GM10266 (cell line): ENCODE data around the gene STARD13.
A peak's percentile ranks its signal among the peaks of the same experiment; 100 is the strongest.

ENCODE experiments used
- DNase-seq: peaks from one replicate; pipeline ENCODE4 v3.0.0; 2012; ENCODE audit errors: extremely low spot score
- TF ChIP-seq, protein P1 (sequence below): IDR thresholded peaks from 2 replicates; pipeline ENCODE4 v1.5.1; 2012; ENCODE audit warnings: mild to moderate bottlenecking, low read depth; ENCODE audit not compliant: control insufficient read depth, insufficient read depth; ENCODE audit errors: missing control alignments

The STARD13 gene

DNA sequence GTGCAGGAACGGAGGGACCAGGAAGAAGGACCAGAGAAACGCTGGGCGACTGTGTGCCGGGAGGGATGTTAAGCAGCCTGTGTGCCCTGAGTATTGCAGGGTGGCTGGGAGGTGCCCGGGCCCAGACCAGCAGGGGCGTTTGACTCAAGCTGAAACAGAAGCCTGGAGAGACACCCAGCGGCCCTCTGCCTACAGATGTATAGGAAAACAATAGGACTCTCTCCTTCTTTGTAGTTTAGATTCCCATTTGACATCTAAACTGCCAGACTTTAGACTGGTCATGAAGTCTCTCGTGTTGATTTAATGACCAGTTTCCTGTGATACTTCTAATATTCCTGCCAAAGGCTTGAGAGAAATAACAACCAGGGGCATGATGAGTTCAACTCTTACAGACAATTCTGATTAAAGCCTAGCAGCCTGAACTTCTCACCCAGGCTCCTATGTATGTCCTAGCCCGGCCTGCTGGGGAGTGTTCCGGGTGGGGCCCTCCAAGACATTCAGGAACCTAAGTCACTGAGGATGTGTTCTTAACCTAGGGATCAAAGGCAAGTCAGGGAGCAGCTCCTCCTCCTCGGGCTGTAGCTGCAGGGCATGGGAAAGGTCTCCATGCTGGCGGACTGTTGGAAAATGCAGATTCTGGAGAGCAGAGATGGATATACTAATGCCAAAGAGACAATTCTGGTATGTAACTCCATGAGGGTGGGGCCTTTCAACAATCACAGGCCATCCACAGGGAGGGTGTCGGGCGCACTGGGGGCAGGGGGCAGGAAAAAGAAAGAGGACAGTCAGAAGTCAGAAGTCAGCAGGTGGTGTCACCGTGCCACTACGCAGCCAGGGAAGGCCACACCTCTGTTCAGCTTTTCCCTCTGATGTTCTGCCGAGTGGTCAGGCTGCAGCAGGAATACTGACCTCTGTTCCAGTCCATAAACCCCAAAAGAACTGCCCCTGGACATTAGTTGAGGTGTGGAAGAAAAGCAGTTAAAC lies 131.8 kb downstream of the STARD13 start:
- TF ChIP-seq, protein P1, sequence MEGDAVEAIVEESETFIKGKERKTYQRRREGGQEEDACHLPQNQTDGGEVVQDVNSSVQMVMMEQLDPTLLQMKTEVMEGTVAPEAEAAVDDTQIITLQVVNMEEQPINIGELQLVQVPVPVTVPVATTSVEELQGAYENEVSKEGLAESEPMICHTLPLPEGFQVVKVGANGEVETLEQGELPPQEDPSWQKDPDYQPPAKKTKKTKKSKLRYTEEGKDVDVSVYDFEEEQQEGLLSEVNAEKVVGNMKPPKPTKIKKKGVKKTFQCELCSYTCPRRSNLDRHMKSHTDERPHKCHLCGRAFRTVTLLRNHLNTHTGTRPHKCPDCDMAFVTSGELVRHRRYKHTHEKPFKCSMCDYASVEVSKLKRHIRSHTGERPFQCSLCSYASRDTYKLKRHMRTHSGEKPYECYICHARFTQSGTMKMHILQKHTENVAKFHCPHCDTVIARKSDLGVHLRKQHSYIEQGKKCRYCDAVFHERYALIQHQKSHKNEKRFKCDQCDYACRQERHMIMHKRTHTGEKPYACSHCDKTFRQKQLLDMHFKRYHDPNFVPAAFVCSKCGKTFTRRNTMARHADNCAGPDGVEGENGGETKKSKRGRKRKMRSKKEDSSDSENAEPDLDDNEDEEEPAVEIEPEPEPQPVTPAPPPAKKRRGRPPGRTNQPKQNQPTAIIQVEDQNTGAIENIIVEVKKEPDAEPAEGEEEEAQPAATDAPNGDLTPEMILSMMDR, result no peak
- DNase-seq, result no peak

DNA sequence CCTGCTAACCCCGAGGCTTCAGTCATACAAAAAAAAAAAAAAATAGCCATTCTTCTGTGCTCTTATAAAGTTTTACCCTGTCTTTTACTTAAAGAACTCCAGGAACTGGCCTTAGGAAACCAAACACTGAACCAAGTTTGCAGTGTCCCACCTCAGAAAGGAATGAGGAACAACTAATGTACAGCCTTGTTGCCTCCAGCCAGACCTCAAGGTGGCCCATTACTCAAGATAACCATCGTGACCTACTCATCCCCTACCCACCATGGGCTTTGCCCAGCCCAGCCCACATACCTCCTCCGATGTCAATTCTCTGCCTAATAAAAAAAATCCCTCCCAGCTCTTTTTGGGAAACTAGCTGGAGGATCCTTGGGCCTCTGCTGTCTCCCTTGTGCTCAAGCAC lies 133.2 kb downstream of the STARD13 start:
- TF ChIP-seq, protein P1, result no peak
- no peak for DNase-seq

DNA sequence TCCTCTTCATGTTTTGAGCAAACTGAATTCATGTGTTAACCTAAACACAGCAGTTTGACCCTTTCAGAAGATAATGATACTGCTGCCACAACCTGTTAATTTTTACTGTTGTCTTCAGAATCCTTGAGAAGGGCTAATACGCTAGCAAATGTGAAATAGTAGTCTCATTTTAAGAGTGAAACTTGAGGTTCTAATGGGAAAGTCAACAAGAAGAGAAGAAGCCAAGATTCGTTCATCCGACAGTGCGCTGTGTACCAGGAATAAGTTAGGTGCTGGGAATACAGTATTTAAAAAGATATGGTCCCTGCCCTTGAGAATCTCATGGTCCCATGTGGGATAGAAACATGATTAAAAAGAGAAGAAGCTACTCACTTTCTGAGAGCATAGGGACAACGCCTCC lies 134.9 kb downstream of the STARD13 start:
- TF ChIP-seq, protein P1, result no peak
- DNase-seq, result no peak

DNA sequence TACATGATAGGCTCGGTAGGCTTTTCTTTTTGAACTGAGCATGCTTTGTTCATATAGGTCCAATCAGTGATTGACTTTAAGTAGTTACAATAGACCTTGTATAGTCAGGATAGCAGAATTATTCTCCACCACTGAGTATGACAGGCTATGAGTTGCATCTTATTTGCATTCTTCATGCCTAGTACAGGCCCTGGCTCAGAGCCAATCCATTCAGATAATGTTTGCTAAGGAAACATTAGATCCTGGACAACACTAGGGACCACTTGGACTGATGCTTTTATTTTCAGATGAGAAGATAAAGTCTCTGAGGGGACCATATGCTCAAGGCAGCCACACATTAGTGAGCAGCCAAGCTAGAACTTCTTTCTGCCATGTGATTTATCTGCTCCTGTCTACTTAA lies 135.4 kb downstream of the STARD13 start:
- TF ChIP-seq, protein P1, result no peak
- DNase-seq, result no peak

DNA sequence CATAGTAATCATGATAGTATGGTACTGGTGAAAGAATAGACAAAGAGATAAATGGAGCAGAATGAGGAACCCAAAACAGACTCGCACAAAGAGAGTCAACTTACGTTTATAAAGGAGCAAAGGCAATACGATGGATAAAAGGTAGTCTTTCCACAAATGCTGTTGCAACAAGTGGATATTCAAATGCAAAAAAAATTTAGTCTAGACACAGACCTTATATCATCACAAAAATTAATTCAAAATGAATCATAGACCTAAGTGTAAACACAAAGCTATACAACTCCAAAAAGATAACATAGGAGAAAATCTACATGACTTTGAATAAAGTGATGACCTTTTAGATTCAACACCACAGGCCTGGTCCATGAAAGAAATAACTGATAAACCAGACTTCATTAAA lies 137.7 kb downstream of the STARD13 start:
- no peak for DNase-seq
- TF ChIP-seq, protein P1, result no peak

DNA sequence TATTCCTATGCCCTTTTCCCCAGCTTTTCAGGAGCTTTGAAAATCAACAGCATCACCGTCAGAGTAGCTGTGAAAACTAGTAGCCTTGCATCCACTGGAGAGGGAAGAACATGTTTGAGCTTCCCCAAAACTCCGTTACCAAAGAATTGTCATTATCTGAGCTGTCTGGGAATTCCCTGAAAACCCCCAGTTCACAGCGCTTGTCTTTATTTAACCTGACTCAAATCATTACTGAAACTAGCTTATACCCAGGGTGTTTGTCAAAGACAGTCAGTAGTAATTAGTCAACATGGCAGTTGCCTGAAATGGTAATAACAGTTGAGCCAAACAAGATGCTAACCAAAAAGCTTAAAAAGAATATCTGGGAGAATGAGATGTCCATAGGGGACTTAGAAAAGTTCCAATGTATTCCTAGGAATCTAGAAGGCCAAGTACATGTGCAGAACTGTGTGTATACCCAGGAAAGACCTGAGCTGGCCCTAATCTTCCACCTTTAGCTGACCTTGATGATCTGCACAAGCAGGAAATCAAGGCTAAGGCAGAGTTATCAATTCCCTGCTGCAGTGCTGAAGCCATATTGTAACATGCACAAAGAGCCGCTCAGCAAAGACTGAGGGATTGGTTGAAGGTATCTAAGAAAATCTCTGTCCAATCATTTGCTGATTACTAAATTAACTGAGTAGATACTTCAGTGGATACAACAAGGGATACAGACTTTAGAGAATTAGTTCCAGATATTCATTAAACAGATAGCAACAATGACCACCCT lies 138.5 kb downstream of the STARD13 start:
- TF ChIP-seq, protein P1, result no peak
- peak; percentile 74 for DNase-seq
